HepG2 (cell line): ENCODE measurements around the gene RBM34.

Experiments
- ATF3 ChIP-seq: sonication (generic); formaldehyde crosslinking; IDR thresholded peaks from 2 replicates; pipeline ENCODE4 v1.4.0; 2020; ENCODE audit warnings: missing genetic modification reagents
- CHD2 ChIP-seq: IDR thresholded peaks from 2 replicates; pipeline ENCODE4 v1.6.1; 2011; ENCODE audit warnings: low read depth, low read length, improper control_type of control experiment
- CTCF ChIP-seq: sonication (generic); formaldehyde crosslinking; IDR thresholded peaks from 2 replicates; pipeline ENCODE4 v1.5.0; 2020; ENCODE audit warnings: mild to moderate bottlenecking, missing genetic modification reagents, moderate library complexity
- EZH2 ChIP-seq: conservative IDR thresholded peaks from 2 replicates; pipeline ENCODE4 v1.6.1; 2012; ENCODE audit warnings: mild to moderate bottlenecking, low read depth, low read length, moderate library complexity
- FOXK1 ChIP-seq: sonication (generic); formaldehyde crosslinking; IDR thresholded peaks from 2 replicates; pipeline ENCODE4 v1.4.0; 2020; ENCODE audit warnings: low read depth, missing genetic modification reagents, borderline replicate concordance
- IRF9 ChIP-seq: sonication (generic); formaldehyde crosslinking; IDR thresholded peaks from 2 replicates; pipeline ENCODE4 v1.8.0; 2022; ENCODE audit warnings: missing genetic modification reagents, mild to moderate bottlenecking, borderline replicate concordance
- NFATC3 ChIP-seq: sonication (generic); formaldehyde crosslinking; IDR thresholded peaks from 2 replicates; pipeline ENCODE4 v1.5.1; 2020; ENCODE audit warnings: mild to moderate bottlenecking, missing genetic modification reagents
- POLR2AphosphoS5 ChIP-seq: IDR thresholded peaks from 2 replicates; pipeline ENCODE4 v1.6.1; 2012; ENCODE audit warnings: low read depth, low read length
- TP53 ChIP-seq: sonication (generic); formaldehyde crosslinking; conservative IDR thresholded peaks from 2 replicates; pipeline ENCODE4 v1.4.0; 2020; ENCODE audit warnings: missing genetic modification reagents
- ZNF354B ChIP-seq: sonication (generic); formaldehyde crosslinking; IDR thresholded peaks from 2 replicates; pipeline ENCODE4 v1.8.0; 2022; ENCODE audit warnings: mild to moderate bottlenecking, missing genetic modification reagents
- ZNF414 ChIP-seq: sonication (generic); formaldehyde crosslinking; IDR thresholded peaks from 2 replicates; pipeline ENCODE4 v1.5.0; 2020; ENCODE audit warnings: missing genetic modification reagents
- ZSCAN5A ChIP-seq: sonication (generic); formaldehyde crosslinking; IDR thresholded peaks from 2 replicates; pipeline ENCODE4 v1.8.0; 2022; ENCODE audit warnings: mild to moderate bottlenecking, missing genetic modification reagents, borderline replicate concordance

- TF ChIP-seq EZH2 (no peak), FOXK1 (no peak), CTCF (CRISPR knock-in tag) (no peak), NFATC3 (no peak), ATF3 (CRISPR knock-in tag) (no peak), CHD2 (no peak), ZNF354B (CRISPR knock-in tag) (no peak), ZSCAN5A (no peak), TP53 (CRISPR knock-in tag) (no peak), IRF9 (CRISPR knock-in tag) (no peak), POLR2AphosphoS5 (no peak), ZNF414 (CRISPR knock-in tag) (no peak)
These were observed 72.1 kb downstream of the RBM34 start for GRCh38 chr1:235088907-235089306.
